Measurements from ENCODE around the gene TMC1. TPM values are rescaled to one million over a fixed set of nuclear protein-coding genes. Genes with fewer than 3 reads are reported as not detected.

Gene TMC1
- total RNA-seq, 2 experiments from 2014 or later, result not detected

DNA sequence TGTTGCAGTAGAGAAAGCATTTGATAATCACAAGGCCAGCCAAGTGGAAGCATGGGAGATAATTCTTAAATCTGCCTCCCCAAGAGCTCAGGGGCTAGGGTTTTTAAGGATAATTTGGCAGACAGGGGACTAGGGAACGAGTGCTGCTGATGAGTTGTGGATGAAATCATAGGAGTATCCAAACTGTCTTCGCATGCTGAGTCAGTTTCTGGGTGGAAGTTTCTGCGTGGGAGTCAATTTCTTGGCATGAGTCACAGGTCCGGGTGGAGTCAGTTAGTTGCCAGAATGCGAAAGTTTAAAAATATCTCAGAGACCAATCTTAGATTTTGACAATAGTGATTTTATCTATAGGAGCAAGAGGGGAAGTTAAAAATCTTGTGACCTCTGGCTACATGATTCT lies 112.6 kb downstream of the TMC1 start:
- Mint-ChIP-seq H3K27me3 (no peaks in the 10 kb centered on the region), H3K4me1 (ENCODE audit: low read depth) (no peaks in the 10 kb centered on the region), H3K9me3 (peaks cover 5% of the 10 kb centered on the region), H3K36me3 (ENCODE audit: low read depth) (no peaks in the 10 kb centered on the region), H3K27ac (no peak overlapping the region), H3K4me3 (no peak overlapping the region)
- Histone ChIP-seq H3K36me3 (ENCODE audit: insufficient read depth, low read length) (no peaks in the 10 kb centered on the region), H3K27ac (ENCODE audit: low read depth in 1 of 2, low read length in 2 of 2) (no peak overlapping the region), H3K9me3 (ENCODE audit: control insufficient read depth in 1 of 2, insufficient read depth in 1 of 2, low read length in 2 of 2) (peaks cover 0 to 5% of the 10 kb centered on the region in 2 experiments), H3K4me1 (ENCODE audit: insufficient read depth, low read length) (no peaks in the 10 kb centered on the region), H3K27me3 (ENCODE audit: control insufficient read depth in 1 of 2, insufficient read depth in 2 of 2, low read length in 2 of 2) (no peaks in the 10 kb centered on the region), H3K4me3 (ENCODE audit: low read length) (no peak overlapping the region)
- ATAC-seq (ENCODE audit: poor library complexity) (no peak), DNase-seq (peak in 2 of 14 experiments; percentile 26 to 46)
- intact Hi-C loops (cut with DNase I, micrococcal nuclease), result no loop called here
- TF ChIP-seq, protein P1, sequence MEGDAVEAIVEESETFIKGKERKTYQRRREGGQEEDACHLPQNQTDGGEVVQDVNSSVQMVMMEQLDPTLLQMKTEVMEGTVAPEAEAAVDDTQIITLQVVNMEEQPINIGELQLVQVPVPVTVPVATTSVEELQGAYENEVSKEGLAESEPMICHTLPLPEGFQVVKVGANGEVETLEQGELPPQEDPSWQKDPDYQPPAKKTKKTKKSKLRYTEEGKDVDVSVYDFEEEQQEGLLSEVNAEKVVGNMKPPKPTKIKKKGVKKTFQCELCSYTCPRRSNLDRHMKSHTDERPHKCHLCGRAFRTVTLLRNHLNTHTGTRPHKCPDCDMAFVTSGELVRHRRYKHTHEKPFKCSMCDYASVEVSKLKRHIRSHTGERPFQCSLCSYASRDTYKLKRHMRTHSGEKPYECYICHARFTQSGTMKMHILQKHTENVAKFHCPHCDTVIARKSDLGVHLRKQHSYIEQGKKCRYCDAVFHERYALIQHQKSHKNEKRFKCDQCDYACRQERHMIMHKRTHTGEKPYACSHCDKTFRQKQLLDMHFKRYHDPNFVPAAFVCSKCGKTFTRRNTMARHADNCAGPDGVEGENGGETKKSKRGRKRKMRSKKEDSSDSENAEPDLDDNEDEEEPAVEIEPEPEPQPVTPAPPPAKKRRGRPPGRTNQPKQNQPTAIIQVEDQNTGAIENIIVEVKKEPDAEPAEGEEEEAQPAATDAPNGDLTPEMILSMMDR (IDR thresholded peaks at IDR 0.05), result no peak
- ChIA-PET POLR2A (no interaction called here), CTCF (no interaction called here)

DNA sequence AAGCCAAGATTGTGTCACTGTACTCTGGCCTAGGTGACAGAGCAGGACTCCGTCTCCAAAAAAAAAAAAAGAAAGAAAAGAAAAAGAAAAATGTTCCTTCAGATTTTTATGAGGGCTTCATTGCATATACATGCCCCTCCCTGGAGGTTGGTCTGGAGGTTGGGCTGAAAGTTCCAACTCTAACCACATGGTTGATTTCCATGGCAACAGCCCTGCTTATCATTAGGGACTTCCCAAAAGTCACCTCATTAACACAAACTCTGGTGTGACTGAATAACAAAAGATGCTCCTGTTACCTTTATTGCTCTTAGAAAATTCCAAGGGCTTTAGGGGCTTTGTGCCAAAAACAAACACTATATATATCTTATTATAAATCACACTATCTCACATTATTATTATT lies 113.8 kb downstream of the TMC1 start:
- Mint-ChIP-seq H3K9me3 (peaks cover 5% of the 10 kb centered on the region), H3K27me3 (no peaks in the 10 kb centered on the region), H3K36me3 (ENCODE audit: low read depth) (no peaks in the 10 kb centered on the region), H3K27ac (no peak overlapping the region), H3K4me1 (ENCODE audit: low read depth) (no peaks in the 10 kb centered on the region), H3K4me3 (no peak overlapping the region)
- TF ChIP-seq, protein P1 (IDR thresholded peaks at IDR 0.05), result no peak
- H3K9me3 ChIP-seq (ENCODE audit: control insufficient read depth in 1 of 2, insufficient read depth in 1 of 2, low read length in 2 of 2), result peaks cover 0 to 5% of the 10 kb centered on the region in 2 experiments
- H3K4me1 ChIP-seq (ENCODE audit: insufficient read depth, low read length), result no peaks in the 10 kb centered on the region
- ChIA-PET POLR2A (no interaction called here), CTCF (no interaction called here)
- DNase-seq (peak in 3 of 14 experiments; percentile 10 to 44 (median 38)), ATAC-seq (ENCODE audit: poor library complexity) (no peak)
- no peaks in the 10 kb centered on the region for H3K36me3 ChIP-seq (ENCODE audit: insufficient read depth, low read length)
- H3K27ac ChIP-seq (ENCODE audit: low read depth in 1 of 2, low read length in 2 of 2), result no peak overlapping the region
- intact Hi-C loops (cut with DNase I, micrococcal nuclease), result no loop called here
- no peaks in the 10 kb centered on the region for H3K27me3 ChIP-seq (ENCODE audit: control insufficient read depth in 1 of 2, insufficient read depth in 2 of 2, low read length in 2 of 2)
- H3K4me3 ChIP-seq (ENCODE audit: low read length), result no peak overlapping the region

DNA sequence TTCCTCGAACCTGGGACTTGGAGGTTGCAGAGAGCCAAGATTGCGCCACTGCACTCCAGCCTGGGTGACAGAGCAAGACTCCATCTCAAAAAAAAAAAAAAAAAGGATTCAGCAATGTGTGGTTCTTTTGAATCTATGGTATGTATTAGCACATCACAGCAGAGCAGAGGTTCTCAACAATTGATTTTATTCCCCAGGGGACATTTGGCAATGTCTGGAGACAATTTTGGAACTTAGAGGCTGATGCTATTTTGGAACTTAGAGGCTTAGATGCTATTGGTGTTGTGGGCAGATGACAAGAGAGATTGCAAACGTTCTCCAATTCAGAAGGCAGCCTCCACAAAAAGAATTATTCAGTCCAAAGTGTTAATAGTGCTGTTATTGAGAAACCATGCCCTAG lies 115.2 kb downstream of the TMC1 start:
- Histone ChIP-seq H3K27ac (ENCODE audit: low read depth in 1 of 2, low read length in 2 of 2) (no peak overlapping the region), H3K4me1 (ENCODE audit: insufficient read depth, low read length) (no peaks in the 10 kb centered on the region), H3K36me3 (ENCODE audit: insufficient read depth, low read length) (no peaks in the 10 kb centered on the region), H3K27me3 (ENCODE audit: control insufficient read depth in 1 of 2, insufficient read depth in 2 of 2, low read length in 2 of 2) (no peaks in the 10 kb centered on the region), H3K9me3 (ENCODE audit: control insufficient read depth in 1 of 2, insufficient read depth in 1 of 2, low read length in 2 of 2) (peaks cover 0 to 5% of the 10 kb centered on the region in 2 experiments), H3K4me3 (ENCODE audit: low read length) (no peak overlapping the region)
- CTCF ChIA-PET, result interaction anchor here (0.6 kb wide), 1 partner anchor 10 kb away, joined by 3 read pairs; no protein-coding TSS in a partner anchor
- Mint-ChIP-seq H3K4me1 (ENCODE audit: low read depth) (no peaks in the 10 kb centered on the region), H3K9me3 (peaks cover 5% of the 10 kb centered on the region), H3K36me3 (ENCODE audit: low read depth) (no peaks in the 10 kb centered on the region), H3K27ac (no peak overlapping the region), H3K27me3 (no peaks in the 10 kb centered on the region), H3K4me3 (no peak overlapping the region)
- ATAC-seq (ENCODE audit: poor library complexity), result no peak
- no peak for DNase-seq
- TF ChIP-seq, protein P1 (IDR thresholded peaks at IDR 0.05), result no peak
- POLR2A ChIA-PET, result no interaction called here
- intact Hi-C loops (cut with DNase I, micrococcal nuclease), result no loop called here
